Testis (tissue), 2 donors: ENCODE measurements around the gene FHIT.

Experiments
- POLR2A ChIP-seq: fragments of 450-650 bp; IDR thresholded peaks from one replicate; pipeline ENCODE4 v1.6.1; 2017; ENCODE audit warnings: antibody characterized with exemption, mild to moderate bottlenecking, moderate library complexity
- TF ChIP-seq, protein P1 (sequence below), 3 experiments: fragments of 450-650 bp in 2 of 3; fragments of 200-600 bp in 1 of 3; sonication (generic) in 1 of 3; IDR thresholded peaks; one replicate each; pipeline ENCODE4 v1.5.1; 2016 to 2019; ENCODE audit warnings: antibody characterized with exemption in 3 of 3, mild to moderate bottlenecking in 2 of 3, moderate library complexity in 1 of 3

DNA sequence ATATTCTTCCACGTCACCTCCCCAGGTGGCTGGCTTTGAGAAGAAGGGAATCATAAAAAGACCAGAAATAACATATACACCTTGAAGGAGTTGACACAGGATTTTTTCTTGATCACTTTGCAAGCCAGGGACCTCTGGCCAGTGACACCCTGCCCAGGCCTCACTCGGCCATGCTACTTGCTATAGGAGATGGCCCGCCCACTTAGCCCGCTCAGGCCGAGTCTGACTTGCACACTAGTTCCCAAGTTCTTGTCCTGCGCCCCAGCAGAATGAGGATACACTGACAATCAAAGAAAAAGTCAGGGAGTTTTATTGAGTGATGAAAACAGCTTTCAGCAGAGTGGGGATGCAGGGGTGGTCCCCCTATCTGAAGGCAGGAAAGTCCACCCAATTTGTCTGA, 1155.3 kb downstream of the FHIT start:
- TF ChIP-seq, protein P1, sequence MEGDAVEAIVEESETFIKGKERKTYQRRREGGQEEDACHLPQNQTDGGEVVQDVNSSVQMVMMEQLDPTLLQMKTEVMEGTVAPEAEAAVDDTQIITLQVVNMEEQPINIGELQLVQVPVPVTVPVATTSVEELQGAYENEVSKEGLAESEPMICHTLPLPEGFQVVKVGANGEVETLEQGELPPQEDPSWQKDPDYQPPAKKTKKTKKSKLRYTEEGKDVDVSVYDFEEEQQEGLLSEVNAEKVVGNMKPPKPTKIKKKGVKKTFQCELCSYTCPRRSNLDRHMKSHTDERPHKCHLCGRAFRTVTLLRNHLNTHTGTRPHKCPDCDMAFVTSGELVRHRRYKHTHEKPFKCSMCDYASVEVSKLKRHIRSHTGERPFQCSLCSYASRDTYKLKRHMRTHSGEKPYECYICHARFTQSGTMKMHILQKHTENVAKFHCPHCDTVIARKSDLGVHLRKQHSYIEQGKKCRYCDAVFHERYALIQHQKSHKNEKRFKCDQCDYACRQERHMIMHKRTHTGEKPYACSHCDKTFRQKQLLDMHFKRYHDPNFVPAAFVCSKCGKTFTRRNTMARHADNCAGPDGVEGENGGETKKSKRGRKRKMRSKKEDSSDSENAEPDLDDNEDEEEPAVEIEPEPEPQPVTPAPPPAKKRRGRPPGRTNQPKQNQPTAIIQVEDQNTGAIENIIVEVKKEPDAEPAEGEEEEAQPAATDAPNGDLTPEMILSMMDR (IDR thresholded peaks at IDR 0.05), result no peak
- no peak for TF ChIP-seq POLR2A
